ENCODE measurements around the gene ZNF503.
"Not testable (repeated sequence)": the region's sequence is repeated elsewhere in the genome, so short reads cannot be mapped to it uniquely, and the experiment has no call there.

Gene ZNF503

DNA sequence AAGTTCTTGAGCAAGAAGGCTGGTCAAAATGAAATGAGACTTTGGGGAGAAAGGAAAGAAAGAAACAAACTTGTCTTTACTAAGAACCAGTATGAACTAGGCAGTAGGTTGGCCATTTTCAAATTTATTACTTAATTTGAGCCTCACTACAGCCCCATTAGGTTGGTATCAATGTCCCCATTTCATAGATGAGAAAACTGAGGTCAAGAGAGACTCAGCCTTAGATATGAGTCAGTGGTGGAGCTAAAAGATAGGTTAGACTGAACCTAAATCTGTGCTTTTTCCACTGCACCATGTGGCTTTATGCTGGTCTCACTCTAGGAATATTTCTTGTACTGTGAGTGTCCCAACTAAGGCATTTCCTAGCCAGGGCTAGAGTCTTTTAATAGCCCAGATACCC, 8.8 kb downstream of the ZNF503 start:
- DNase-seq = no peak

DNA sequence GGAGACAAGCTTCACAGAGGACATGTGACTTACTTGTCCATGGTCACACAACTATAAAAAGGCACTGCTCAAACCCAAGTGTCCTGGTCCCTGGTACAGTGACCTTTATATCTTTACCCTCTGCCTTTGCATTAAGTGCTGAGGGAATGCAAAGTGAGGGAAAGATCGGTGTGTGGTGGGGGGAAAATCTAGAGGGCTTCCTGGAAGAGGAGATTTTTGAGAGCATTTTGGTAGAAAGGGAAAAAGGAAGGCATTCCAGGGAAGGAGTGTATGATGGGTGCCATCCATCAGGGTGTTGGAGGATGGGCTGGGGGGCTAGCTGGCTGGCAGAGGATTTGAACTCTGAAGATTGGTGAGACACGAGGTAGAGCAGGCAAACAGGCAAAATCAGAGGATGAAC, 9.3 kb downstream of the ZNF503 start:
- DNase-seq = no peak

DNA sequence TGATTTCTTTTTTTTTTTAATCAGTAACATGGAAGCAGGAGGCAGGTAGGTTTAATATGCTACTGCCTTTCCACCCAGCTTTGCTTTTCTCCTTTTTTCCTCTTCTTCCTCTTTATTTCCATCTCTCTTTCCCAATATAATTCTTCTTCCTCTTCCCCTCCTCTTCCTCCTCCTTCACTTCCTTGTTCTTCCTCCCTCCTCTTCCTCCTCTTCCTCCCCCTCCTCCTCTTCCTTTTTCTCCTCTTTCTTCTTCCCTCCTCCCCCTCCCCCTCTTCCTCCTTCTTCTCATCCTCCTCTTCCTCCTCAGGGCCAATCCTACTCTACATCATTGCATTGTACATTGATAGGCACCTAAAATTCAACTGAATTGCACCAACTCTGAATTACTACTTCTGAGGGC, 11.4 kb downstream of the ZNF503 start:
- no peak for DNase-seq

DNA sequence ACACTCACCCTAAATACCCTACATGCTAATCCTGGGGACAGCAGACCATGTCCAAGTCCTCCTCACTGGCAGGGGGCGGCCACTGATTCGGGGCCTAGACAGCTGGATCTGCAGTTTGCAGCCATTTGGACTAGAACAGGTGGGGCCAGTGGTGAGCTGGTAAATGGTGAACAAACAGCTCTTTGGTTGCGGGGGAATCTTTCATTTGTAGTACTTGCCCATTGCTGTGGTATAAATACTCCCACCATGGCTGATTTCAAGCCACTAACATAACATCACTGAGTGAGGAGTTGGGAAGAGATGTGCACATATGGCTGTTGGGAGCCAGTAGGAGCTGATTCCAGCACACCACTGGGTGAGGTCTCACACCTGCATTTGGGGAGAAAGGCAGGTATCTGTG, 13.5 kb downstream of the ZNF503 start:
- no peak for DNase-seq

DNA sequence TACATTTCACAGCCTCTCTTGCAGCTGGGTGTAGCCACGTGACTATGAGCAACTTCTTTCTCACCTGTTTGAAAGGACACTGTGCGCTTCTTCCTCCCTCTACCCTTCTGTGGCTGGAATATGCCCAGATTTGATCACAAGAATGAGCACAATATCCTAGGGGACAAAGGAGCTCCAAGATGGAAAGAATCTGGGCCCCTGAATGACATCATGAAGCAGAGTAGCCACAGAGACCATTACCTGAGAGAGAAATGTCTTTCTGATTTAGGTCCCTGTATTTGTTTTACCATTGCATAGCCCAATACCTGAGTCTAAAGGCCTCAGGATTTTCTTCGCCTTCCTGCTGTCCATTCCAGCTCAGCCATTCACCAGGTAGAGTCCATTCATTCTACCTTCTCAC, 15.4 kb downstream of the ZNF503 start:
- no peak for DNase-seq

DNA sequence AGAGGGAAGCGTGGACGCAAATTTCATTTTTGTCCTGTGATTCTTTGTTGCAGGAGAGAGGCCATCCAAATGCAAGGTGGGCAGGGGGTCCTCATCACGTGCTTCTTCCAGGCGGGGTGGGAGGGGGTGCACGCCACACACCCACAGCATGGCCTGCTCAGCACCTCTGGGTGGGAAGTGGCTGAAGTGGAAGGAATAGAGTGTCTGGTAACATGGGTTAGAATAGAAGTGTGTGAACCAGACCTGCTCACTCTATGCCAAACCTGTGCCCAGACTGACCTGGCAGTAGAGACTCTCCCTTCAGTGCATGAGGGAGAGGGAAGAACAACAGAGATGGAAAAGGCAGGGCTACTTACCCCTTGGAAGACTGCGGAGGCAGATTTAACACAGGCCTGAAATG, 21.7 kb downstream of the ZNF503 start:
- no peak for DNase-seq

DNA sequence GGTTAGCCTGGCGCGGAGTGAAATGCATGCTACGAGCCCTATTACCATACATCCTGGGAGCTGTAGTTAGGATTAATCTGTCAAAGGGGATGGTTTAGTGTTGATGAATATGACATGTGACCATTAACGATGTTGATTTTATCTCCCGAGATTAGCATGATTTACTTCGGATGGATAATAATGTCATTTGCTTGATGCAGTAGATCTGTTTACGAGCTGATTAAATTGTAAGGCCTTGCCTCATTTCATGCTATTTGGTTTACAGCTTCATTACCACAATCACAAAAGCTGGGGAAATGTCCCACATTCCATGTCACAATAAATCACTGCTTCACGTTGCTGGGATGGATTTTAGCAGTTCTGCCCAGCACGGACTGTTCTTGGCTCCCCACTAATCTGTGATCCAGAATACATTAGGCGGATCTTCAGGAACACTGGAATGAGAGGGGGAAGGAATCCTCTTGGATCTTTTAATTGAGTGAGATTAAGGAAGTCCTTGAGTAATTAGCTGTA, 22.3 kb downstream of the ZNF503 start:
- DNase-seq = no peak

DNA sequence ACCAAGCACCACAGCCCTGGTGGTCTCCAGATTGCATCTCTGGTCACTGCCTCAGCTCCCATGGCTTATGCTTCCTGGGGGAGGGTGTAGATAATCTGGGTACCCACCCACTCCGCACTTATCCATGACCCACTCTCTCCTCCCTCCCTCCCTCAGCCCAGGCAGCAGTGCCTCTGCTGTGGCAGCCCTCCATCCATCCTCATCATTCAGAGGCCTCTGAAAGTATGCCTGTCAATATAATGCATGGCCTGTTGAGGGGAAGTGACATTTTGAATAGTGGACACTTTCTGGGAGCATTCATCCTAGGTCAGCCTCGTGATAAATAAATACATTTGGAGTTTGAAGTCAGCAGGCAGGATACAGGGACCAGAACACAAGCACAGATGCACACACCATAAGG, 23.2 kb downstream of the ZNF503 start:
- DNase-seq = no peak

DNA sequence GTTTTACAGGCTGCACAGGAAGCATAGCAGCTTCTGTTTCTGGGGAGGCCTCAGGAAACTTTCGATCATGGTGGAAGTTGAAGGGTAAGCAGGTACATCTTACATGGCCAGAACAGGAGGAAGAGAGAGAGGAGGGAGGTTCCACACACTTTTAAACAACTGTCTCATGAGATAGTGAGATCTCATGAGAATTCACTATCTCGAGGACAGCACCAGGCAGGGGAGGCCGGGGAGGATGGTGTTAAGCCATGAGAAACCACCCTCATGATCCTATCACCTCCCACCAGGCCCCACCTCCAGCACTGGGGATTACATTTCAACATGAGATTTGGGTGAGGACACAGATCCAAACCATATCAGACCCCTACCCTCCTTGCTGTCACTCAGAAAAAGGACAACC, 23.7 kb downstream of the ZNF503 start:
- no peak for DNase-seq

DNA sequence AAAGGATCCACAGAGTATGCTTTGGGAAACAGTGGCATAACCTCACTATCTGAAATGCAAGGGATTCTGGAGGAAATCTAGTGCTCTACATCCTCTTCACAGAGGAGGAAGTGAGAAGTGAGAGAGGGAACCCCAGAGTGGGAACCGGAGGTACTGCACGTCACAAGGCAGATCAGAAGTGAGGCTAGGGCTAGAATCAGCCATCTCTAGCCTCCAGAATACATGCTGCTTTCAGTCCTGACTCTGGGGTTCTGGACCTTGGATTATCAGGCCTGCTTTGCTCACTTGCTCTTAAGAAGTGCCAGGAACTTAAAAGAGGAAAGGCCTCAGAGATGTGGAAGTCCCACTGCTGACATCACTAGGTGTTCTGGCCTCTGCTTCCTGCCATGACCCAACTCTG, 25.7 kb downstream of the ZNF503 start:
- DNase-seq = peak; percentile 57 to 75

DNA sequence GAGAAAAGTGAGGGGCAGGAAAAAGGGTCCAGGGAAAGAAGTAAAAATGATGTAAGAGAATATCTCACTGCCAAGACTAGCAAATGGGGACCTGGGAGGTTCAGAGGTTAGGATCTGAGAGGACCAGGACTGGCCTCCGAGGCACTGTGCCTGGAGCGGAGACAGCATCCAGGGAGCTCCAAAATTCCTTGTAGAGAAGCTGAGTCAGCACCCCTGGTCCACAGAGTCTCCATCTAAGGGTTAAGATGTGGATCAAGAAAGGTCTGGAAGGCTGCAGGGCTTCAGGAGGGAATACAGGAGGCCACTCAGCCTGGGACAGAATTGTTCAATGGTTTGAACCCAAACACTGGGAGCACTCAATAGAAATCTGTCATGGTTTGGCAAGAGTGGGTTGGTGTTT, 30.6 kb downstream of the ZNF503 start:
- DNase-seq = no peak

DNA sequence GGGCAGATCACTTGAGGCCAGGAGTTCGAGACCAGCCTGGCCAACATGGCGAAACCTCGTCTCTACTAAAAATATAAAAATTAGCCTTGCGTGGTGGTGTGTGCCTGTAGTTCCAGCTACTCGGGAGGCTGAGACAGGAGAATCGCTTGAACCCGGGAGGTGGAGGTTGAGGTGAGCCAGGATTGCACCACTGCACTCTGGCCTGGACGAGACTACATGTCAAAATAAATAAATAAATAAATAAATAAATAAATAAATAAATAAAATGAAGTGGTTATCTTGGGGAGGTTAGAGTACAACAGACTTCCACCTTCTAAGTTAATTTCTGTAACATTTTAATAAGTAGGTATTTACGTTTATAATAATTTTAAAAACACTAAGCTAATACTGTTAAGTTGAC, 31.7 kb downstream of the ZNF503 start:
- DNase-seq = not testable (repeated sequence)

DNA sequence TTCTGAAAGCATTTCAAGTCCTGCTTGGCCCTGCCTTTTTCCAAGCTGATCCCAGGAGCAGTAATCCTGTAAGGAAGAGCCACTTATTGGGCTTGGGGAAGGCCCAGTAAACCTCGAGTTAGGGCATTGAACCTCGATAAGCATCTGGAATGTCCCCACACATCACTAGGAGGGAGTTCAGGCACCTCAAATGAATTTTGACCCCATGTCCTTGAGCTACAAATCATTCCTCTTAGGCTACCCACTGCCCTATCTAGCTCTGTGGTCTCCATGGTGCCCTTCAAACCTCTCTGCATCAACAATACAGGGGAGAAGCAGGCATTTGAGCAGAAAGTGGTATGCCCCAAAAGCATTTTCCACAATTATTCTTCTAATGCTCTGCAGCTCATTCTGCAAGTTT, 33.7 kb downstream of the ZNF503 start:
- no peak for DNase-seq

DNA sequence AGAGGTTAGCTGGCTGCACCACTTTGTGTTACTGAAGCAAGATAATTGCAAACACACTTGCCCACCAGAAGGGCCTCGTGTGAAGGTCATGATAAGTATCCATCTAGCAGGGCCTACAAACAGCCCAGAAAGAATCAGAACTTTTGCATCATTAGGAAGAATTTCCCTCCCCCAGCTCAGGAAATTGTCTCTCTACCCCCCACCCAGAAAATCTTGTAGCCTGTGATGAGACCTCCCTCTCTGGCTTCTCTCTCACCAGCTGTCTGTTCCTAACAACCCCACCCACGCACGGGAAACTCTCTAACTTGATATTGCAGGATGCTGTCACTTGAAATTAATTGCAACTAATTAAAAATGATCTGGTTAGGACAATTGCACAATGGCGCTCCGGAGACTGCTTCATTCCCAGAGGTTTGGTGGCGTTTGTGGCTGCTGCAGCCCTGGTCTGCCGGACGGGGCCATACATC, 34.5 kb downstream of the ZNF503 start:
- no peak for DNase-seq

DNA sequence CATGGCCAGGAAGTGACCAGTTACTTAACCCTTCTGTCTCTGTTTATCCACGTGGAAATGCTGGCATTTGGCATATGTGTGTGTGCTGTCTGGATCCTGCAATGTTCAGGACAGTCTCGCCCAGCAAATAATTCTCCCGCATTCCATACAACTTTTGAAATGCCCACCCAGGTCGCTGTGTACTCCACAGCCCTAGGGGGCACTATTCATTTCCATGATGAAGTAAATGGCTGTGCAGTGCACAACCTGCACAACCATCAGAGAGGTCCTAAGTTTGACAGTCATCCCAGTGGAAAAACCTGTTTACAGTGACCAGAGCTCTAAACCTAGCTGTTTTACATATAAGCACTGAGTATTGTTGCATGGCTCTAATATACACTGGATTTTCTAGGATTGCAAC, 38.1 kb downstream of the ZNF503 start:
- DNase-seq = no peak

DNA sequence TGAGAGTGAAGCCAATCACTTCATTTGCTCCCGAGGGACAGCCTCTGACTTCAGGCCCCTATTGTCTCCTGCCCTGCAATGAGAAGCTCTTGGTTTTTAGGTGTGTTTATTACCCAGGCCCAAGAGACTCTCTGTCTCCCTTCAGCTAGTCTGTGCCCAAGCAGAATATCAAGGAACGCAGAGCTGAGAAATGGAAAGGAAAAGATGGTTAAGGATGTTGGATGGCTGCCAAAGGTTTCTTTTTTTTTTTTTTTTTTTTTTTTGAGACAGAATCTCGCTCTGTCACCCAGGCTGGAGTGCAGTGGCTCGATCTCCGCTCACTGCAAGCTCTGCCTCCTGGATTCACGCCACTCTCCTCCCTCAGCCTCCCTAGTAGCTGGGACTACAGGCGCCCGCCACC, 41.7 kb downstream of the ZNF503 start:
- DNase-seq = not testable (repeated sequence)

DNA sequence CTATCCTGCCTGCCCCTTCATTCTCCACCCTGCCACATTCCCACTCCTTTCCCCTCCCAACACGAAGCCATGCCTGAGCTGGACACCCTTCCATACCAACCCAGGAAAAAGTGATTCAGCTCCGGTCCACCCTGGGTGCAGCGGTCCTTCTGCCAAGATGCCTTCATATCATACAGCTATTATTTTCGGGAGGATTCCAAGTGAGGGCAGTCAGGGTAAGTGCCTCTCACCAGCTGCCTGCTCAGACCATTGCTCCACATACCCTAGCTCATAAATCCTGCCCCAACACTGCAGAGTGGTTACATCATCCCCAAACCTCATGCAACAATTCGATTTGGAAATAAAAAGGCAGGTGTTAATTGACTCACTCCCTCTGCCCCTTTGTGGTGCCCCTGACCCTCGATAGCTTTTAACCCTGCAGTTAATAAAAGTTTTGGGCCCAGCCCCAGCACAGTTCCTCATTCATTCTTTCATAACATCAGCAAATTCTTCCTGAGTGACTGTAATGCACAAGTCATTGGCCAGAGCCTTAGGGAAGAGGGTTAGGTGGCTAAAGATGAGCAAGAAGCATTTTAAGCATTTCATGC, 42.6 kb downstream of the ZNF503 start:
- DNase-seq = peak in 1 of 2 experiments; percentile 18

DNA sequence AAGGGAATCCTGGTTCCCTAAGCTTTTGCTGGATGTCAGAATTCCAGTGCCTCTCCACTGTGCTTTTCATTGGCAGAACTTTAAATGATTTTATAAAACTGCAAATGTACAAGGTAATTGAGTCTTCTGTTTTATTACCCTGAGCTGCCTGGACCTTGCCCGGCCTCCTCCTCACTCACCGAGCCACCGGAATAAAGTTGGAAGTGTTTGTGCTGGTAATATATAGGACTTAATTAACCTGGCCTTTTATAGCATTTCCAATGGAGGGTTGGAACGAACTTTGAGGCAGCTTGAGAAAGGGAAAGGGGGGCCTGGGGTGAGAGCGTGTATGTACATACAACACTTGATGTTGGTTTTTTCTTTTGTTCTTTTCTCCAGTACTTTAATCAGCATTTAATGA, 43.4 kb downstream of the ZNF503 start:
- no peak for DNase-seq

DNA sequence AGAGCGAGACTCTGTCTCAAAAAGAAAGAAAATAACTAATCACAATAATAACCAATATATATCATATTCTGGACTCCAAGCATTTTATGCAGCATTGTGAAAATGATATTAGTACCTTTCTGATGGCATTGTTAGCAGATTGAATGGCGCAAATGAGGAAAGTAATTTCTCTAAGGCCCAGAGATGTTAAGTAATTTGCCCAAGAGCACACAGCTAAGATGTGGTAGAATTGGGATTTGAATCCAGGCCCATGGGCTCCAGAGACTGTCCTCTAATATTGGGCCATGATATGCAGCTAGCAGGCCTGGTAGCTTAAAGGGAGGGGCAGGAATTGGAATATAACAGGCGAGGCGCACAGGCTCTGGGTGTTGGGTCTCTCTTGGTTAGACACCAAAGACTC, 44.1 kb downstream of the ZNF503 start:
- DNase-seq = no peak

DNA sequence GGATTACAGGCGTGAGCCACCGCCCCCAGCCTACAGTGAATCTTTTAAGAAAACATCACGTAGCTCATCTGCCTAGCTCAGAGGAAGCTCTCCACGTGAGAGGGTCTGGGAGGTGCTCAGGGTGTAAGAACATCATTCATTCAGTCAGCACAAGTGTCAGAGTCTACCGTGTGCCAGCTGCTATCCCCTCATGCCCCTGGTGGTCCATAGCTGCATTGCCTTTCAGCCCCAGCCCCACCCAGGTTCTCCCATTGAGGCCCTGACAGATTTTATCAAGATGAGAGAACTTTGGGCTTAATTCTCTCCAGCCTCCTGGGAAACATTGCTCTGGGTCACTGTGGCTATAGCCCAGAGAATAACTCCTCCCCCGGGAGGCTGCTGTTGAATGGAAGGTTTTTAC, 45.1 kb downstream of the ZNF503 start:
- no peak for DNase-seq

DNA sequence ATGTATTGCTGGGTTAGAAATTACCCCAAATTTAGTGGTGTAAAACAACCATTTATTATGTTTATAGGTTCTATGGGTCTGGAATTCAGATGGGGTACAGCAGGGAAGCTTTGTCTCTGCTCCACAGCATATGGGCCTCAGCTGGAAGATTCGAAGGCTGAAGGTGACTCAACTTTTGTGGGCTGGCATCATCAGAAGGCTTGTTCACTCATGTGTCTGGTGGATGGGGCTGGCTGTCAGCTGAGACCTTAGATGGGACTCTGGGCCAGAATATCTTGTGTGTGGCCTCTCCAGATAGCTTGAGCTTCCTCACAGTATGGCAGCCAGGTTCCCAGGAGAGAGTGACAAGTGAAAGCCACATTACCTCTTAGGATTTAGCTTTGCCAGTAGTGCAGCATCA, 45.9 kb downstream of the ZNF503 start:
- DNase-seq = no peak

DNA sequence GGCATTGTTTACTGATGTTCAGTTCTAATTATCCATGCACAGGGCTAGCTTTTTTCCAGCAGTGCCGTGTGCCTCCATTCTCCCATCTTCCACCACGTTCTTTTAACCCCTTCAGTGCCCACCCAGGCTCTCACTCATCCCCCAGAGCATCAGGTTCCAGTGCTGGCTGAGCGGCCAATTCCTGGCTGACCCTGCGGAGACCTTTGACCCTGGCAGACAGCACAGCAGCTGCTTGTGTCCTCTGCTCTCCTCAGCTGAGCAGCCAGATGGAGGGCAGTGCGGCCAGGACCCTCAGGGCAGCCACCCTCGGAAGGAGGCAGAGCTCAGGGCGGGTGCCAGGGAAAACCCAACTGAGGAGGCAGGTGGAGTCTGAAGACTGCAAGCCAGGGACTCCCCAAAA, 48.4 kb downstream of the ZNF503 start:
- DNase-seq = no peak

DNA sequence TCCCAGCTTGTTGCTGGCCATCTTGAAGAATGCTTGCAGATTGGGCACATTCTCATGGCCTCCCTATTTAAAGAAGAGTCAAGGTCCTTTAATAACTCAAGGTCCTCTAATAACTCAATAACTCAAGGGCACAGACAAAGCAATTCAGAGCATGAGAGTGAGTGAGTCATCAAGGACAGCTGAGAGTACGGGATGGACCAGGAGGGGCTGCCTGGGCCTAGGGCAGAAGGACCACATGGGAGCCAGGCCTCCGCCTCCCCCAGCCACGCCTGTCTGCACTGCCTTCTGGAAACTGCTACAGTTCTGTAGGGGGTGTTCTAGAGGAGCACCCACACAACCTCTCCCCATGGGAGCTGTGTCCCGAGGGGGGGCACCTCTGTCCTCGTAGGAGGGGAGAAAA, 48.9 kb downstream of the ZNF503 start:
- DNase-seq = no peak

DNA sequence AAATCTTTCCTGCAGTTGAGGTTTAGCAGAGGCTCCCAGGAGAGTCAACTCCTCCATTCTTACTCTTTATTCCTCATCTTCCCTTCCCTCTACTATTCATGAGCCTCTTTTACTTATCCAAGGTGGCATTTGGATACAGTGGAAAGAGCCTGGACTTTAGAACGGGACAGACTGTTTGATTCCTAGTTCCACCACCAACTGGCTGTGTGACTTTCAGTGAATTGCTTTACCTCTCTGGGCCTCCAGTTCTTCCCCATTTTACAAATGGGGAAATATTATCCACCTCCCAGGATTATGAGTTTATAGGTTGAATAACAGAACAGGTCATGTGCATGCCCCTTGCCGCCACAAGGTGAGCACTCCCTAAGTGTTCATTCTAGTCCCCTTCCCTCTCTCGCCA, 49.9 kb downstream of the ZNF503 start:
- DNase-seq = no peak

DNA sequence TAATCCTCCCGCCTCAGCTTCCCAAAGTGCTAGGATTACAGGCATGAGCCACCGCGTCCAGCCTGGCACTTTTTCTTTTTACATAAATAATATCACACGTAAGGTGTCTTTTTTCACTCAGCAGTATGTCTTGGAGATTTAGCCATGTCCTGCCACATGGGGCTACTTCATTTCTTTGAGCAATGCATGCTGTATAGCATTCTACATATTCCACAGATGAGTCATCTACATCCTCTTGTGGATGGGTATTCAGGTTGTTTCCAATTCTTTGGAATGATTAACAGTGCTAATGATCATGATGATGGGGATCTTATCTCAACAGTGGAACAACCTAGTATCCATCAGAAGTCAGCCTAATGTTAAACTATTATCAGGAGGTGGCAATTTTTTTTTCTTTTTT, 50.8 kb downstream of the ZNF503 start:
- DNase-seq = no peak

Measured in Kasumi-1 (cell line).